Measurements from ENCODE around the gene TSPAN3.

TSPAN3 gene

DNA sequence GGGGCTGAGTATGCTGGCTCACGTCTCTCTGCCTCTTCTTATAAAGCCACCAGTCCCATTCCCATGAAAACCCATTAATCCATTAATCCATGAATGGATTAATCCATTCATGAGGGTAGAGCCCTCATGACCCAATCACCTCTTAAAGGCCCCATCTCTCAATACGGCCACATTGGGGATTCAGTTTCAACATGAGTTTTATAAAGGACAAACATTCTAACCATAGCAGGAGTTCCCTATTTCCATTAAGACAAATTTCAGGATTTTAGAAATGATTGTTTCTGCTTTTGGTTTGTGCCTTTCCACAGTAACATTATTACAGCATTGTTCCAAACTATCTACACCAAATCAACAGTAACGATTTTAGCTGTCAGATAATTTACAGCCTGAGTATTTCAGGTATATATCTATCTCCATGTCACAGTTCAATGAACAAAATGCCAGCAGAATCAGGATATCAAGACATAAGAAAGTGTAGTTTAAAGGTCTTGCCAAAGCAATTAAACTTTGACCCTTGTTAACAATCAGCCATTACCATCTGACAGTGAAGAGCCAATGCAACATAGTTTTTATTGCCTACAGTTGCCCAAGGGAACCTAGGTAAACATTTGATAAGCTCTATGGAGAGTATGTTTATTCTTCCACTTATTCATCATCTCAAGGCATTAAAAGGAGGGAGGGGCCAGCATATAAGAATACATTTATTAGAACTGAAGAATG is 3.8 kb downstream of the TSPAN3 start:
- no peak for DNase-seq (ENCODE audit: low read depth)
- TF ChIP-seq, protein P1, sequence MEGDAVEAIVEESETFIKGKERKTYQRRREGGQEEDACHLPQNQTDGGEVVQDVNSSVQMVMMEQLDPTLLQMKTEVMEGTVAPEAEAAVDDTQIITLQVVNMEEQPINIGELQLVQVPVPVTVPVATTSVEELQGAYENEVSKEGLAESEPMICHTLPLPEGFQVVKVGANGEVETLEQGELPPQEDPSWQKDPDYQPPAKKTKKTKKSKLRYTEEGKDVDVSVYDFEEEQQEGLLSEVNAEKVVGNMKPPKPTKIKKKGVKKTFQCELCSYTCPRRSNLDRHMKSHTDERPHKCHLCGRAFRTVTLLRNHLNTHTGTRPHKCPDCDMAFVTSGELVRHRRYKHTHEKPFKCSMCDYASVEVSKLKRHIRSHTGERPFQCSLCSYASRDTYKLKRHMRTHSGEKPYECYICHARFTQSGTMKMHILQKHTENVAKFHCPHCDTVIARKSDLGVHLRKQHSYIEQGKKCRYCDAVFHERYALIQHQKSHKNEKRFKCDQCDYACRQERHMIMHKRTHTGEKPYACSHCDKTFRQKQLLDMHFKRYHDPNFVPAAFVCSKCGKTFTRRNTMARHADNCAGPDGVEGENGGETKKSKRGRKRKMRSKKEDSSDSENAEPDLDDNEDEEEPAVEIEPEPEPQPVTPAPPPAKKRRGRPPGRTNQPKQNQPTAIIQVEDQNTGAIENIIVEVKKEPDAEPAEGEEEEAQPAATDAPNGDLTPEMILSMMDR (conservative IDR thresholded peaks at IDR 0.05; ENCODE audit: low read depth, low read length), result no peak
- H3K4me3 ChIP-seq (ENCODE audit: low read depth, low read length), result no peak overlapping the region

DNA sequence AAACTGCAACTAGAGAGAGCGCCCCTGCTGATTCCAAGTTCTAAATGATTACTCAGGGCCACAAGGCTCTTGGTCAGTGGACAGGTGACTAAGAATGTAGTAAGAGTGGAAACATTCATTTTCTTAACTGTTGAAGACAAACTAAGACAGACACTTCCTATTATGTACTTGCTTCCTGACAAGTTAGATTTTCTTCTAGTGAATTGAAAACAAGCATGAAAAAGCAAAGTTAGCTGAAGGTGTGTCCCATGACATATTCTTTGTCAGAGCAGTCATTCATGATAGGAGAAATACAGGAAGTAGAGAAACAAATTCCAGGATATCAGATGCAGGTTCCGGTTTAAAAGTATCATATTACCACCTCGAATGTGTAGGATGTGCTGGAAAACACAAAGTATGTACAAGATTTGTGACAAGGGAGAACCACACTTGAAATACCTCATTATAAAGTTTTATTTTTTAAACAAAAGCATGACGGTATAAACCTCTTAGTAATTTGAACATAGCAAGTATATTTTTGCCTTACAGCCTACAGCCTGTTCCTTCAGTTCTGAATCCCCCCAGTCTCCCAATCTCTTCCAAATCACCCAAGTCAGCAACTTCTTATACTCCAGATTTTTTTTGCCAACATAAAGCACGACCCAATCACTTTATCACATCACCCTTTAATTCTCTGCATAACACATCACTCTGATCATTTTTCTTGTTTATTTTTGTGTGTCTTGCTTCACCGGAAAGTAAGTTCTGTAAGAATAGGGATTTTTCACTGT is 6.2 kb downstream of the TSPAN3 start:
- DNase-seq (ENCODE audit: low read depth), result peak; percentile 70
- H3K4me3 ChIP-seq (ENCODE audit: low read depth, low read length), result no peak overlapping the region
- TF ChIP-seq, protein P1 (conservative IDR thresholded peaks at IDR 0.05; ENCODE audit: low read depth, low read length), result no peak

DNA sequence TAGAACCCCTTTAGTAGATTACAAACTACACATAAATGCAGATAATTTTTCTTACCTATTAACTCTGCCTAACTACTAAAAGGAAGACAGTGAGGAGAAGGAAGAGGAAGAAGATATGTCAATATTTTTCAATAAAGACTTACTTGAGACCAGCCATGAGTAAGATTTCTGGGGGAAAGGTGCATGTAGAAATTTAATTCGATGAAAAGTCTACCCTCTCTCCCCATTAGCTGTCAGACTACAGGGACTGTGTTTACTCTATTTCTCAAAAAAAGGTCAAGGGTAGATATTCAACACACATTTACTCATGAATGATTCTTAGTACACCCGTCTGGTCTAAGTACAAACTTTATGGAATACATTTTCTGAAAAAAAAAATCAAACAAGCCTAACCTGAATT is 6.8 kb downstream of the TSPAN3 start:
- TF ChIP-seq, protein P1 (conservative IDR thresholded peaks at IDR 0.05; ENCODE audit: low read depth, low read length), result no peak
- DNase-seq (ENCODE audit: low read depth), result no peak
- no peak overlapping the region for H3K4me3 ChIP-seq (ENCODE audit: low read depth, low read length)

DNA sequence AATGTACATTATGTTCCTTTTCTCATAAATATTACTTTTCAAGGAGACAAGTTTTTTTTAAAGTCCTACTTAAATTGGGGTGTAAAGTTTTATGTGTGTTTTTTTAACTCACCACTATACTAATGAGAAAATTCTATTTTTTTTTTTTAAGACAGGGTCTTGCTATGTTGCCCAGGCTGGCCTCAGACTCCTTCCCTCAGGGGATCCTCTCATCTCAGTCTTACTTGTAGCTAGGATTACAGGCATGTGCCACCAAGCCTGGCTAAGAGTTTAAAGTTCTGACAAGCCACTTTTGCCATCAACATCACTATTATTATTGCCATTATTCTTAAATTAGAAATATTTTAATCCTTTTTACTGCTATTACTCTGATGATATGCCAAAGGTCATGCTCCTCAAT is 7.7 kb downstream of the TSPAN3 start:
- H3K4me3 ChIP-seq (ENCODE audit: low read depth, low read length), result no peak overlapping the region
- TF ChIP-seq, protein P1 (conservative IDR thresholded peaks at IDR 0.05; ENCODE audit: low read depth, low read length), result no peak
- DNase-seq (ENCODE audit: low read depth), result no peak

DNA sequence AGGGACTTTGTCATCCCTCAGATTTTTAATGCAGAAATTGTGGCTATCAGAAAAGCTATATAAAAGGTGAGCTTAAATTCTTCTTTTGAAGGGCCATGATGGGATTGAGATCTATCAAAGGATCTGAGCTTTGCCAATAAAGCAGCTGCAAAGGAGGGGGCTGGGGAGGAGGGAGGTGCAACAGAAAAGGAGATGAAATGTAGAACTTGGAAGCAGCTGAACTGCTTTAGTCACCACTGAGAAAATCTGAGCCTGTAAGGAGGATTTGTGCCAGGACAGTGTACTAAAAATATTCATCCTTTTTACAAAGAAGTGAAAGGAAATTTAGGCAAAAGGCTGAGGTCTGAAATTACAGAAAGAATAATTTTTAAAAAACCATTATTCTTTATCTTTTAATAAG is 10.4 kb downstream of the TSPAN3 start:
- no peak overlapping the region for H3K4me3 ChIP-seq (ENCODE audit: low read depth, low read length)
- TF ChIP-seq, protein P1 (conservative IDR thresholded peaks at IDR 0.05; ENCODE audit: low read depth, low read length), result no peak
- DNase-seq (ENCODE audit: low read depth), result peak; percentile 68

DNA sequence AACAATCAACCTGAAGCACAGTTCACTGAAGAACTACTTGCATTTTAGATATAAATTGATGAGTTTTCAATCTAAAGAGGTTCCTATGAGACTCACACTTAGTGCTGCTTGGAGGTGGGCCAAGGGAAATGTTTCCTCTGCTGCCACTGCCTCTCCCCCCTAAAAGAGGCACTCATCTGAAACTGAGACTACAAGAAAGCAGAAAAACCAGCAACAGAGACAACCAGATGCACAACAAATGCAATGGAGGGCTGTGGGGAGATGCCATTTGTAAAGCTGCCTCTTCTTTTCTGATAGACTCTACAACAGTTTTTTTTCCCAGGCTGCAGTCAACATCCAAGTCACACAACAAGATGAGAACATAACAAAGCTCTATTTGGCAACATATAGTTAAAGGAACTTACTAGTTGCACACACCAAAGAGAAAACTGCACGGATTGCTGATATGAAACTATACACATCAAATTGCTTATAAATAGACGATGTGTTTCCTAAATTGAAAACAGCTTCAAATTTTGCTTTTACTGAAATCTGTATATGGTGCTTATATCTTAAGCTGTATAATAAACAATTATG is 11.0 kb downstream of the TSPAN3 start:
- H3K4me3 ChIP-seq (ENCODE audit: low read depth, low read length), result no peak overlapping the region
- TF ChIP-seq, protein P1 (conservative IDR thresholded peaks at IDR 0.05; ENCODE audit: low read depth, low read length), result no peak
- peak; percentile 52 for DNase-seq (ENCODE audit: low read depth)

Measured in choroid plexus epithelial cell (primary cell).